Nephron progenitor cell (in vitro differentiated cells): ENCODE results near the gene MYT1.
"Not testable (repeated sequence)": the region's sequence is repeated elsewhere in the genome, so short reads cannot be mapped to it uniquely, and the experiment has no call there.

ENCODE experiments used
- DNase-seq: peaks from one replicate; pipeline ENCODE4 v3.0.0; 2021
- H3K27ac Mint-ChIP-seq: 2 replicates; pipeline ENCODE4 v1.8.0; 2021; ENCODE audit warnings: mild to moderate bottlenecking, moderate library complexity, mixed read lengths
- H3K27me3 Mint-ChIP-seq: 2 replicates; pipeline ENCODE4 v1.8.0; 2021; ENCODE audit warnings: mild to moderate bottlenecking, low read depth, mixed read lengths; ENCODE audit not compliant: poor library complexity
- H3K36me3 Mint-ChIP-seq: 2 replicates; pipeline ENCODE4 v1.8.0; 2021; ENCODE audit warnings: low read depth, mixed read lengths
- H3K4me1 Mint-ChIP-seq: 2 replicates; pipeline ENCODE4 v1.8.0; 2021; ENCODE audit warnings: mixed read lengths
- H3K4me3 Mint-ChIP-seq: 2 replicates; pipeline ENCODE4 v1.8.0; 2021; ENCODE audit warnings: mild to moderate bottlenecking, moderate library complexity, mixed read lengths
- H3K9me3 Mint-ChIP-seq: 2 replicates; pipeline ENCODE4 v1.8.0; 2021; ENCODE audit warnings: mild to moderate bottlenecking, moderate library complexity, mixed read lengths
- TF ChIP-seq, protein P1 (sequence below): fragments of 200-600 bp; sonication (generic); IDR thresholded peaks from 2 replicates; pipeline ENCODE4 v1.5.0; 2021; ENCODE audit warnings: antibody characterized with exemption

The MYT1 gene

DNA sequence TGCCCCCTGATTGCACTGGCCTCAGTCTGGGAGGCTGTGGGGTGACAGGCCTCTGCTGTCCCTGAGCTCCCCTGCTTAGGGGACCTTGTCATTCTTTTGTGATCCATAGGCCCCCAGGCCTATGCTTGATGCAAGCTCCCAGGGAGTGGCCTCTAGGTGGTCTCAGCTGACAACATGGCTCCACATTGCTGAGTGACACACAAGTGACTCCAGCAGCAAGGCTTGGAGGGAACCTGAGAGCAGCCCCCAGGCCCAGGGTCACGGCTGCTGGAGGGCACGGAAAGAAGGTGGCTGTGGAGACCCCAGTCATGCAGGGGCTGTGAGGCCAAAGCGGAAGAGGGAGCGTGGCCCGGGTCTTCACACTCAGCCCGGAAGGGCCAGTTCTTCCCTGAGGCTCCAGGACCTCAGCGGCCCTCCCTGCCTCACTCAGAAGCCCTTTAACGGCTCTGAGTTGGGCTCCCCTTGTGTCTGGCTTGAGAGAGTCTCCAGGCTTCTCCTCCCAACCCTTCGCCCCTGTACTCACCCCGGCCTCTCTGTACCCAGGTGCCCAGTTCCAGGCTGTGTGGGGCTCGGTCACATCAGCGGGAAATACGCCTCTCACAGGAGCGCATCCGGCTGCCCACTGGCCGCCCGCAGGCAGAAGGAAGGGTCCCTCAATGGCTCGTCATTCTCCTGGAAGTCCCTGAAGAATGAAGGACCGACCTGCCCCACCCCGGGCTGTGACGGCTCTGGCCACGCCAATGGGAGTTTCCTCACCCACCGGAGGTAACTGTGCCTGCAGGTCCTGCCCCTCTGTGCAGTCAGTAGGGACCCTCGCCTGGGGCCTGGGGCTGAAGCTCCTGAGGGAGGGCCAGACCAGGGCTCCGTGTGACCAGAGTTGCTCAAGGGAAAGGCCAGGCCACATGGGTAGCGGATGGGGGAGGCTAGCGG, 67.6 kb downstream of the MYT1 start:
- no peak overlapping the region for H3K27ac Mint-ChIP-seq
- TF ChIP-seq, protein P1, sequence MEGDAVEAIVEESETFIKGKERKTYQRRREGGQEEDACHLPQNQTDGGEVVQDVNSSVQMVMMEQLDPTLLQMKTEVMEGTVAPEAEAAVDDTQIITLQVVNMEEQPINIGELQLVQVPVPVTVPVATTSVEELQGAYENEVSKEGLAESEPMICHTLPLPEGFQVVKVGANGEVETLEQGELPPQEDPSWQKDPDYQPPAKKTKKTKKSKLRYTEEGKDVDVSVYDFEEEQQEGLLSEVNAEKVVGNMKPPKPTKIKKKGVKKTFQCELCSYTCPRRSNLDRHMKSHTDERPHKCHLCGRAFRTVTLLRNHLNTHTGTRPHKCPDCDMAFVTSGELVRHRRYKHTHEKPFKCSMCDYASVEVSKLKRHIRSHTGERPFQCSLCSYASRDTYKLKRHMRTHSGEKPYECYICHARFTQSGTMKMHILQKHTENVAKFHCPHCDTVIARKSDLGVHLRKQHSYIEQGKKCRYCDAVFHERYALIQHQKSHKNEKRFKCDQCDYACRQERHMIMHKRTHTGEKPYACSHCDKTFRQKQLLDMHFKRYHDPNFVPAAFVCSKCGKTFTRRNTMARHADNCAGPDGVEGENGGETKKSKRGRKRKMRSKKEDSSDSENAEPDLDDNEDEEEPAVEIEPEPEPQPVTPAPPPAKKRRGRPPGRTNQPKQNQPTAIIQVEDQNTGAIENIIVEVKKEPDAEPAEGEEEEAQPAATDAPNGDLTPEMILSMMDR = no peak
- H3K36me3 Mint-ChIP-seq = no peaks in the 10 kb centered on the region
- no peak for DNase-seq
- H3K4me1 Mint-ChIP-seq = peaks cover 36% of the 10 kb centered on the region
- no peak overlapping the region for H3K4me3 Mint-ChIP-seq
- peaks cover 5% of the 10 kb centered on the region for H3K27me3 Mint-ChIP-seq
- H3K9me3 Mint-ChIP-seq = peaks cover 15% of the 10 kb centered on the region

GRCh38 chr20:64232794-64233193, 68.5 kb downstream of the MYT1 start:
- Mint-ChIP-seq H3K27me3 (peaks cover 3% of the 10 kb centered on the region), H3K4me1 (peaks cover 36% of the 10 kb centered on the region), H3K4me3 (no peak overlapping the region), H3K27ac (no peak overlapping the region), H3K36me3 (no peaks in the 10 kb centered on the region), H3K9me3 (peaks cover 16% of the 10 kb centered on the region)
- TF ChIP-seq, protein P1 = no peak
- DNase-seq = no peak

DNA sequence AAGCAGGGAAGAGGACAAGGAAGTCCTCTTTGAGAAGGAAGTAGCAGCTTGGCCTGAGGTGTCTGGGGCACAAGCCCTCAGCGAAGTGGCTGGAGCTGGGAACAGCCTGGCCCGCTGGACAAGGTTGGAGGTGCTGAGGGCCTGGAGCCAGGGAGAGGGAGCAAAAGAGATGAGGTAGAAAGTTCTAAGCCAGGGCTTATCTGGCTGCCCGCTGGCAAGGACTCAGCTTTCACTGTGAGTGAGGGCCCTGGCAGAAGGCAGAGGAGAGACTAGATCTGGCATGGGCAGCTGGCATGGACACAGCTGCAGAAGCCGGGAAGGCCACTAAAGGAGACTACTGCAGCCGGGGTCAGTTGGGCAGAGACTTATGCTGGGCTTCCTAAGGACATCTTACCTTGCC, 69.5 kb downstream of the MYT1 start:
- Mint-ChIP-seq H3K4me1 (peaks cover 30% of the 10 kb centered on the region), H3K27ac (no peak overlapping the region), H3K4me3 (no peak overlapping the region), H3K9me3 (peaks cover 16% of the 10 kb centered on the region), H3K27me3 (peaks cover 6% of the 10 kb centered on the region), H3K36me3 (no peaks in the 10 kb centered on the region)
- no peak for DNase-seq
- TF ChIP-seq, protein P1 = no peak

DNA sequence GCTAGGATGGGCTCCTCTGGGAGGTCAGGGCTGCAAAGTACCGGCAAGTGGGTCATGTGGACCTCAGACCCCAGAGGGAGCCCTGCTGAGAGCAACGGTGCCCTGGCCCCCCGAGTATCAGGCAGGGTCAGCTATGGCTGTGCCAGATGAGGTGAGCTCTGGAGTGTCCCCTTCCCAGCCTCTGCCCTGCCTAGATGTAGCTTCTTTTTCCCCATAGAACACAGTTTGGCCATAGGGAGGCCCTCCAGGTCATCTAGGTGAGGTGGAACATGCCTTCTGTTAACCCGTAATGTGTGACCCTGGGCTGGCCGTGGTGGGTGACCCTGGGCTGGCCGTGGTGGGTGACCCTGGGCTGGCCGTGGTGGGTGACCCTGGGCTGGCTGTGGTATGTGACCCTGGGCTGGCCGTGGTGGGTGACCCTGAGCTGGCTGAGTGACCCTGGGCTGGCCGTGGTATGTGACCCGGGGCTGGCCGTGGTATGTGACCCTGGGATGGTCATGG, 70.1 kb downstream of the MYT1 start:
- TF ChIP-seq, protein P1 = no peak
- DNase-seq = no peak
- H3K4me3 Mint-ChIP-seq = no peak overlapping the region
- H3K9me3 Mint-ChIP-seq = peaks cover 16% of the 10 kb centered on the region
- H3K27ac Mint-ChIP-seq = no peak overlapping the region
- H3K36me3 Mint-ChIP-seq = no peaks in the 10 kb centered on the region
- H3K4me1 Mint-ChIP-seq = peaks cover 28% of the 10 kb centered on the region
- peaks cover 6% of the 10 kb centered on the region for H3K27me3 Mint-ChIP-seq

DNA sequence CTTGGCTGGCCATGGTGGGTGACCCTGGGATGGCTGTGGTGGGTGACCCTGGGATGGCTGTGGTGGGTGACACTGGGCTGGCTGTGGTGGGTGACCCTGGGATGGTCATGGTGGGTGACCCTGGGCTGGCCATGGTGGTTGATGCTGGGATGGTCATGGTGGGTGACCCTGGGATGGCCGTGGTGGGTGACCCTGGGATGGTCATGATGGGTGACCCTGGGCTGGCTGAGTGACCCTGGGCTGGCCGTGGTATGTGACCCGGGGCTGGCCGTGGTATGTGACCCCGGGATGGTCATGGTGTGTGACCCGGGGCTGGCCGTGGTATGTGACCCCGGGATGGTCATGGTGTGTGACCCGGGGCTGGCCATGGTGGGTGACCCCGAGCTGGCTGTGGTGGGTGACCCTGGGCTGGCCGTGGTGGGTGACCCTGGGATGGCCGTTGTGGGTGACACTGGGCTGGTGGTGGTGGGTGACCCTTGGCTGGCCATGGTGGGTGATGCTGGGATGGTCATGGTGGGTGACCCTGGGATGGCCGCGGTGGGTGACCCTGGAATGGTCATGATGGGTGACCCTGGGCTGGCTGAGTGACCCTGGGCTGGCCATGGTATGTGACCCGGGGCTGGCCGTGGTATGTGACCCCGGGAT, 70.8 kb downstream of the MYT1 start:
- H3K36me3 Mint-ChIP-seq, H3K27me3 Mint-ChIP-seq, H3K4me3 Mint-ChIP-seq, H3K27ac Mint-ChIP-seq, DNase-seq: not testable (repeated sequence)
- H3K9me3 Mint-ChIP-seq = peaks cover 16% of the 10 kb centered on the region
- H3K4me1 Mint-ChIP-seq = peaks cover 21% of the 10 kb centered on the region
